ENCODE data around the gene PCYT1B.
A peak's percentile ranks its signal among the peaks of the same experiment; 100 is the strongest.
"Not testable (repeated sequence)": the region's sequence is repeated elsewhere in the genome, so short reads cannot be mapped to it uniquely, and the experiment has no call there.

PCYT1B gene

DNA sequence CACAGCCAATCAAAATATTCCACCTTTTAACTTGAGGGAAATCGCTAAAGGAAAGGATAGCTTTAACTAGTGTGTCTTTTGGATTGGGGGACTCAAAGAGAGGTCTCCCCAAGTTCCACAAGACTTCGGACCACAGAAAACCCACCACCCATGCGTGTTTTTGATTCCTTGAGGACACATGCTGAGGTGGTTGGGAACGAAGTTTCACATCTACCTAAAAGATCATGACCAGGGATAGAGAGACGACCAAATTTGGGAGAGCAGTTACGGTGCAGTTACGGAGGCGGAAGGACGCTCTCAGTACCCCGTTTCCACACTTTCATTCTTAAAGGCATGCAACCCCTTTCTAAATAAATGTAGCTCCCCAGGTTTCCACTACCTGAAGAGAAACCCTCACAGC lies 1.1 kb downstream of the PCYT1B start:
- DNase-seq = no peak

DNA sequence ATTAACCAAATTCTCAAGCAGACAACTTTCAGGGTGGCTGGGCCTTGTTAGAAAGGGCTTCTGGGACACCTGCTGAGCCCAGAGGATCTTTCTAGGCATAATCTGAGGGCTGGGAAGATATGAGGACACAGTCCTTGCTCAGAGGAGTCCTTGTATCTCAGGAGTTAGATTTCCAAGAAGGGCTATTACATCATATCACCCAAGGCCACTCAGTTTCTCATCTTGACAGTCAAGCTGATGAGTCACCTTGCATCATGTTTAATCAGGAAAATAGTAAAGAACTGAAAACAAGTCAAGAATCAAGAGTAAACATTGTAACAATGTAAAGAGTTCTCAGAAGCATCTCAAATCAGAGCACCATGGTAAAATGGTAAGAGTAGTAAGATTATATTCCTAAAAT lies 4.0 kb downstream of the PCYT1B start:
- no peak for DNase-seq

DNA sequence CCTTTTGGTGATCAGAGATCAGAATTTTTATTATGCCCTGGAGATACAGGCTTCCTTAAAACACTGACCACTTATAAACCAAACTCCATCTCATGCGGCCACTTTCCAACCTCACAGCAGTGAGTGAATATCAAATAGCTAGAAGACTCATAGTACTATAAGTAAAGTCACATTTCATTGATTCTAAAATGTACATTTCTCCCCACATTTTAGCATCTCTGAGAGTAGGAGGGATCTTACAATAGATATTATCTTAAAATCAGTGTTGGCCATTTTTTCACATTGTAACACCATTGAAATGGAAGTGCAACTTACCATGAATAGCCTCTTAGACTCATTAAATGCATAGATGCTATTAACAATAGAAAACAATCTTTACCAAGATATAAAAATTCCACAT lies 17.4 kb downstream of the PCYT1B start:
- DNase-seq = no peak

DNA sequence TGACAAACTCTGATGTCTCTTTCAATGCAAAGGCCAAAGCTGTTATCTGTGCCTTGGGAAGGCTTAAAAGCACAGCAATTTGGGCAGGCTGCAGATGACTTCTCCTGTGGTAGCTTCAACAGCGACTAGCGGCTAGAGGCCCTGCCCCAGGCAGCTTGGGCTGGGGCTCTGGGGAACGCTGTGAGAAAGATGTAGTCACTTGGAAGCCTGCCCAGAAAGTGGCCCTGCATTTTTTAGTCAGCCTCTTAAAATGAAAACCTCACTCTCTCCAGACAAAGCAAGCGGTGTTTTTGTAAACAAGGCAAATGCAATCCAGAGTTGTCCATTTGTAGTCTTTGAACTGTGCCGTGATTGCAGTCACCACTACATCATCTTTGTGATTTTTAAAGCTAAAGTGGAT lies 27.5 kb downstream of the PCYT1B start:
- peak in 41 of 56 donors; percentile 0 to 53 (median 5) for DNase-seq

DNA sequence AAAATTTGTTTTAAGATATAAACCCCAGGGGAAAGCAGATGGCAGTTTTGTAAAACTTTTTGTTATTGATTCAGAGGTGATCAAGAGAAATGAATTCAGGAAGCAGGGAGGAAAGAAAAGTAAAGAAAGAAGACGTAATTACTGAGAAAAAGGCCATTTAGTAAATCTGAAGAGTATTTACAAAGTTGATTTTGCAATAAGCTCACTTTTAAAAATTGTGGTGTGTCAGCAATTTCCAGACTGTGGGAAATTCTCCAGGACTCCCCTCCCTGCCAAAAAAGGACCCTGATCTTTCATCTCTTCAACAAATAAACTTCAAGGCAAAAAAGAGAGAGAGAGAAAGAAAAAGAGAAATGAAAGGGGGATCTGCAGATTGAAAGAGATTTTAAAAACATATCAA lies 36.6 kb downstream of the PCYT1B start:
- DNase-seq = no peak

DNA sequence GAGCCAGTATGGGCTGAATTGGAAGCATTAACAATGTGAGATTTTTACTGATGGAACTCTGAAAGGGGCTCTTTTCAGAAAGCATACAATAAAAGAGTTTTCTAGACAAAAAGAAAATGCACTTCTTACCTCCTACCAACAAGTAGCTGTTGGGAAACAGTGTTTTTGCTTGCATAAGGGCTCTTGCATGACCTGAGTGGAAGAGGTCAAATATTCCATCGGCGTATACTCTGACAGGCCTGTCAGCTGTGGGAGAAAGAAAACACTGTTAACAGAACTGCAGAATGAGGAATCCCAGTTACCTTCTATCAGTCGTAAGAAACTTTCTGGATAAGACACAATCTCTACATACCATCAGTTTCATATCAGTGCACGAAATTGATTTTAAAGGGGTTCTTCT lies 39.5 kb downstream of the PCYT1B start:
- no peak for DNase-seq

DNA sequence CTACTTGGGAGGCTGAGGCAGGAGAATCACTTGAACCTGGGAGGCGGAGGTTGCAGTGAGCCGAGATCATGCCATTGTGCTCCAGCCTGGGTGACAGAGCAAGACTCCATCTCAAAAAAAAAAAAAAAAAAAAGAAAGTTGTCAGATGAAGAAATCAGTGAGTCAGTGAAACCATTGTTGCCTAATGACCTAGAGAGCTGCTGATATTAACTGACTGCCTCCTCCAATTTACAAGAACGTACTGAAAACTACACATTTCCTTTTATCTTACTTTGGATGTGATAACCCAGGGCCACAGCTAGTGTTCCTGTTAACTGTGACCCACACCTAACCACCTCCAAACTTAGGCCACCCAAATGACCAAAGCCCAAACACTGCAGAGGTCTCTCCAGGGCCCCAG lies 41.2 kb downstream of the PCYT1B start:
- DNase-seq = not testable (repeated sequence)

DNA sequence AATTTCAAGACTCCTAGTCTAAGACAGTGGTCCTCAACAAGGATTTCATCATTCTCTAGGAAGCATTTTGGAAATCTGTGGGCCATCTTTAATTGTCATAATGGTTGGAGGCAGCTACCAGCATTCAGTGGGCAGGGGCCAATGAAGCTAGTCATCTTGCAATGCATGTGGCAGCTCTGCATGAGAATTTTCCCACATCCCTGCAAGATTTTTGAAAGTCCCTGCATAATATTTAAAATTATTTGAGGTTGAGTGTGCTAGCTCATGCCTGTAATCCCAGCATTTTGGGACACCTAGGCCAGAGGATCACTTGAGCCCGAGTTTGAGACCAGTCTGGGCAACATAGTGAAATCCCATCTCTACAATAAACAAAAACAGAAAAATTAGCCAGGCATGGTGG lies 44.0 kb downstream of the PCYT1B start:
- DNase-seq = no peak

DNA sequence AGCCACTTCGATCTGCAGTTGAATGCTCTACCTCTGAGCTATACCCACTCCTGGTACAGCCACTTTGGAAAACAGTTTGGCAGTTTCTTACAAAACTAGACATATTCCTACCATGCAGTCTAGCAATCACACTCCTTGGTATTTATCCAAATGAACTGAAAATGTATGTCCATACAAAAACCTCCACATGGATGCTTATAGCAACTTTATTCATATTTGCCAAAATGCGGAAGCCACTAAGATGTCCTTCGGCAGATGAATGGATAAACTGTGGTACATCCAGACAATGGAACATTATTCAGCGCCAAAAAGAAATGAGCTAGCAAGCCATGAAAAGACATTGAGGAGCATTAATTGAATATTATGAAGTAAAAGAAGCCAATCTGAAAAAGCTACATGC lies 45.3 kb downstream of the PCYT1B start:
- DNase-seq = no peak

DNA sequence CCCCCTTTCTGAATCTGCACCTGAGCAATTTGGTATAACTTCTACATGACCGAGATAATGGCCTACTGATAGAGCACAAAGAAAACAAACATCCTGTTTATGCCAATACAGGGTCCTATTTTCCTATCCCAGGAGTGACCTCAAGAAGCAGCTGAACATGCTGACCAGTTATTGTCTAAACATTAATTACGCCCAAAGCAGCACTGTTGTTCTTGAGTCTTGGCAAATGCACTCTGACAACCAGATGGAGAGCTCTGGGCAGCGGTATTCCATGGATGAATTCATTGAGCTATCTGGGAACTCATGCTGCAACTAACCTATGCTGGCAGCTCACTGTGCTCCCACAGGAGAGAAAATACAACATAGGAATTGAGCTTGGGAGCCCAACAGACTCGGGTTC lies 52.6 kb downstream of the PCYT1B start:
- DNase-seq = peak in 14 of 56 donors; percentile 0 to 20 (median 3)

DNA sequence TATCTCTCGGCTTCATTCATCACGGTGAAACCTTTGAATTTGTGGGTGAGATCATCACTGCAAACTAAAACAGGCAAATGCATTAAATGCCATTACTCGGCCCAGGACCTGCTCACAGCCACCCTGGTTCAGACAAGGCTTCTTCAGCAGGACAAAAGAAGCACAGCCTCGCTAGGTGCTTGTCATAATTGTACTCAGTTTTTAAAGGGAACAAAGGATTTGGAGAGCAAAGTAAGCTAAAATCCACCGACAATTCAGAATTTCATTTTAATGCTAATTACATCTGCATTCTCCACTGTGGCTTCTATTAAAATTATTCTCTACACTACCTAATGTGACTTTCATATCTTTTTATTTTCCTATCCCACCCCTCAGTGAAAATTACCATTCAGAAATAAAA lies 57.0 kb downstream of the PCYT1B start:
- no peak for DNase-seq

DNA sequence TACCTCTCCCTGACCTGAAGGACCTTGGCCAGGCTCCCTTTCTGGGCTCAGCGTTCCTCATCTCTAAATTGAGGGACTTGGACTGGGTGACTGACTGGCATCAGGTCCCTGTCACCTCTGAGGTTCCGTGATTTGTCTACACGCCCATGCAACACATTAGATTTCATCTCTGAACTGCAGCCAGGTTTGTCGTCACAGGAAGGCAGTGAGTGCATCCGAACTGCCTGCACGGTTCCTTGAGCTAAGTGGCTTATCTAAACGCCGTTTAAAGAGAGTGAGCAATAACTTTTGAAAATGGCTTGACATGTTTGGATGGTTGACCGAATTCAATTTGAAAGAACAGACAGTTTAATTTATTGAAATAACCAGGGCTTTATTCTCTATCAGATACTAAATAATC lies 70.1 kb downstream of the PCYT1B start:
- DNase-seq = peak in 3 of 56 donors; percentile 0 to 13 (median 0)

DNA sequence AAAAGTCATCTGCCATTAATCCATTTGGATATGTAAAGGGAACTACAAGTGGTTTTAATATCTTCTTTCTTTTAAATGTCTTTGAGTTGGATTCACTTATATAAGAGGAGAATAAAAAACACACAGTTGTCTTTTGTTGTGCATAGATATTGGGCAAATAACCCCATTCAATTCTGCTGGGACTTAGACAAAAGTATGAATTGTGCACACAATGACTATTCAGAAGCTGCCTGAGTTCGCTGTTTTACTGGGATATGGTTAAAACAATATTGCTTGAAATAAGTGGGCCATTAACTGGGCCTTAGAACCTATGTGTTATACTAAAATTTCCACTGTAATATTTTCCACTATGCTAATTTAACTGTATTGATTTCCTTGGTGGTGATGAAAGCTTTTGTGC lies 71.7 kb downstream of the PCYT1B start:
- no peak for DNase-seq

DNA sequence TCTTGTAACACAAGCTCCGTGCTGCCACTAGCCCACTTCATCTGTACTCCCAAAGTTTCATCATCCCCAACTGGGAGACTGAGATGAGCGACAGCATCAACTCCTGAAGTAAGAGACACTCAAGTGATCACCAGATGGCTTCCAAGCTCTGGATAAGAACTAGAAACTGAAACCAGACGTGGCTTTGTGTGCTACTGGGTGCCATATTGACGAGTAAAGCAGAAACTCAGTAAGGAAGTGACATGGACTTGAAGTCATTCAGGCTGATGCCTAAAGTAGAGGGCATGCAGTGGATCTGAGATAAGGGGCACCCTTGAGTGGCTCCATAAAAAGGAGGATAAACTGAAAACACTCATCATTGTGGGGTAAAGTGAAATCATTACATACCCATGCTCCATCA lies 72.4 kb downstream of the PCYT1B start:
- DNase-seq = no peak

DNA sequence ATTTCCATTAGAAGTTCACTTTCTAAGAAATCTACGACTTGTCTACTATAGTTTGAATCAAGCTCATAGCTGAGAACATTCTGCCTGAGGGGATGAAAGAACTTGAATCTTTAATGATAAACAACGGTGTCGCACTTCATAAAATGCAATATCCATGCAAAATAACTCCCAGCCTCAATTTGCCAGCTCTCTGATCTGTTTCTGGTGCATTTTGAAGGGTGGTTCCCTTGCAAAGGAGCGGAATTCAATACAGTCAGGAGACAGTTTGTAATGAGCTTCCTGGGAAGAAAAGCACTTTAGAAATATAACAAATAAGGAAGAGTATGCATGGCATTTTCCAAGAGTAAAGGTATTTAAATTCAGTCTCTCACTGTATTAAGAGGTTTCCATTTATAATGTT lies 80.0 kb downstream of the PCYT1B start:
- no peak for DNase-seq

DNA sequence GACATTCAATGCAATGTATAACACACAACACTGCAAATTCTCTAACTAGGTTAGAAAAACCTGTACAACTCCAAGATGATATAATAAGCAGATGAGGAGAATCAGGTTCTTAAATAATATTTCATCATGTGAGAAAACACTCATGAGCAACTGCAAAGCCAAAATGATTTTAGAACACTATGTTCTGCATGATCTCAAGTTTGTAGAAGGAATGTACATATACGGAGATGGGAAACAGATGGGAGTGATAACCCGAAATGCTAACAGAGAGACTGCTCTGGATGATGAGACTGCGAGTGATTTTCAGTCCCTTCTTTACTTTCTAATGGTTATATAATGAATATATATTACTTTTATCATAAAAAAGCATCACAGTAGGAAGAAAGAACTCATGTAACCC lies 80.9 kb downstream of the PCYT1B start:
- no peak for DNase-seq

DNA sequence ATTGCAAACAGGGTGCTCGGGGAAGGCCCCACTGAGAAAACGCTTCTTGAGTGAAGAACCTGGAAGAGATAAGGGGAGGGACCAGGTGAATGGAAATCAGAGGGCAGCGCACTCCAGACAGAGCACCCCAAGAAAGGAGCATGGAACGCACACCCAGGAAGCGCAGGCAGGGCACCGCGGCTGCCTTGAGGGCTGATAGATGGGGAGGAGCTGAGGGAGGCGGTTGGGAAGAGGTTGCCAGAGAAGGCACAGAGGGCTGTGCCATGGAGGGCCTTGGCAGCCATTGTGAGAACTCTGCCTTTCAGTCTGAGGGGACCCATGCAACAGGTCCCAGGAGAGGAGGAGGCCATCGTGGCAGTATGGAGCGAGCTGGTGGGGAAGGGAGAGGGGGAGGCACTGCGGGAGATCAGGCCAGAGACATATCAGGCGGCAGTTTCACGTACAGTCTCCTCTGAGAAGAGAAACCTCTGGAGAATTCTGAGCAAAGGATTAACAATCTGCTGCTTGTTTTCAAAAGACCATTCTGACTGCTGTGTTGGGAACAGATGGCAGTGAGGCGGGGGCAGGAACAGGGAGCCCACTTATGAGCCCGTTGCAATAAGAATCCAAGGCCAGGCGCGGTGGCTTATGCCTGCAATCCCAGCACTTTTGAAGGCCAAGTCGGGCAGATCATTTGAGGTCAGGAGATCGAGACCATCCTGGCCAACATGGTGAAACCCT lies 83.7 kb downstream of the PCYT1B start:
- DNase-seq = peak in 13 of 56 donors; percentile 0 to 35 (median 3)

DNA sequence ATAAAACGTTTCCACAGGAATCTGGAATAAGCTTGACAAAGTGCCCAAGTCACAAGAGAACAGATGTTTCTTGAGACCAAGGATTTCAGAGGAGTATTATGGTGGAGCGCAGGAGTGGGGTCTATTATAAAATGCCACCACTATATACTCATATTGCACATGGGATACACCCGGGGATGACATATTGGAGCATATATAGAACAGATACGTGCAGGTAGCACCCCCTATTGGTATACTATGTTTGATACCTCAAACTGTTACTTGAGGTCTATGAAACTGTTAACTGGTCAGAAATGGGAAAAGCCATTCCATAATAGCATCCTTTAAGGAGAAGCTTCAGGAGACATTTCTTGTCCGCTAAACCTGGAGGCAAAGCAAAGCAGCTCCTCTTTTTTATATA lies 86.0 kb downstream of the PCYT1B start:
- DNase-seq = no peak

DNA sequence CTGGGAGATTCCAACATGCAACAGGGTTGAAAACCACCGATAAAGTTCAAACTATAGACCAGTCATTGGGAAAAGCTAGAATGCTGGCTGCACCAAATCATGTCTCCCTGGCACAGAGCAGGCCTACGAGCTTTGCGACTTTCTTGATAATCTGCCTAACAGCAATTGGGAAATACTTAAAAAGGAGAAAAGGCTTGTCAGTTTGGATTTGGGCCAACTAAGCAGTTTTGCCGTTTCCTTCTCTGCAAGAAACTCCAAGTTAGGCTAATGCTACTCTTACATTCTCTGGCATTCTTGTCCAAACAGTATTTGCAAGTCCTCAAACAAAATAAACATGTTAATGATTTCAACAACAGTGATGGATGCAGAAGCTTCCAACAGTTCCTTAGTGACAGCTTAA lies 94.1 kb downstream of the PCYT1B start:
- peak in 1 of 56 donors; percentile 0 for DNase-seq

DNA sequence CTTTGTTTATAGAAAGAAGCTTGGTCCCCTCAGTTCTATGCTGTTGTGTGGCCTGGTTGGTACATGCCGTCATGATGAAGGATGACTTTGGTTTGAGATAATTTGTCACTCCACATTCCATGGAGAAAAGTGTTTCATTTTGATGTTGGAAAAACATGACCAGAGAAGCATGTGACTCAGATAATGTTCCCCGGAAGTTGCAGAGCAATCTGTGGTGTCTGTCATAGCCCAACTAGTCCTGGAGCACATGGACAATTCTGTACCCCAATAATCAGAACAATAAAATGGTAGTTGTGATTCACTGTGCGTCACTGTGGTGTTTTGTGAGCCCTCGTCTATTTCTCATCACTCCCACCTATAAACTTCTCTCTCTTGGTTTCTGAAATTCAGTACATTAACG lies 97.0 kb downstream of the PCYT1B start:
- DNase-seq = no peak

DNA sequence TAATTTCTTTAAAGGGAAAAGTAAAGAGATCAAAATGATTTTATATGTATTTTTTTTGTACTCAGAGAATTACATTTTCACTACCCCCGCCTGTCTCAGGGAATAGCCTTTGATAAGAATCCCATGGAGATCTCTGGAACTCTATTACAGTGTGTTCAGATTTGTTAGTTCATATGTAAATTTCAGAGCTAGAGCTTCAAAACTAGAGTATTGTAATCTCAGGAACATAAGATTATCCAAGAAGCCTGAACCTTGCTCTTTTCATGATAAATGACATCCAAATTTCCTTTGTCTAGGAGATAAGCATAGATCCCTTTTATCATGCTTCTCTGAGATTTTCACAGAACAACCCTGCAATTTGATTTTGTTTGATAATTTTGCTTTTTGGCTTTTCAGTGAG lies 99.2 kb downstream of the PCYT1B start:
- no peak for DNase-seq

DNA sequence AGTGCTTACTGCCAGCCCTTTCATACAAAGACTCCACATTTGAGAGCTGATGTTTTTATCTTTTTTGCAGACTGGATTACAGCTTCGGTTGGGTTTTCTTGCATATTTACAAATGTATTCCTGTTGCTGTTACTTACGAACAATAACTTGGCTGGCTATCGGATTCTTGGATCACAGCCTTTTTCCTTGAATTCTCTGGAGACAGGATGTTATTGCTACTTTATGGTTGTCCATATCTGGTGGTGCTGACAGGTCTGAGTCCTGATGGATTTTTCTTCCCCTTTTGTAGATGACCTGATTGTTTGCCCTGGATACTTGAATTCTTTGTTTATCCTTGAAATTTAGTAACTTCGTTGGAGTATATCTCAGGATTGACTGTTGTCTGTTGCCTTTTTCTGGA lies 104.4 kb downstream of the PCYT1B start:
- no peak for DNase-seq

DNA sequence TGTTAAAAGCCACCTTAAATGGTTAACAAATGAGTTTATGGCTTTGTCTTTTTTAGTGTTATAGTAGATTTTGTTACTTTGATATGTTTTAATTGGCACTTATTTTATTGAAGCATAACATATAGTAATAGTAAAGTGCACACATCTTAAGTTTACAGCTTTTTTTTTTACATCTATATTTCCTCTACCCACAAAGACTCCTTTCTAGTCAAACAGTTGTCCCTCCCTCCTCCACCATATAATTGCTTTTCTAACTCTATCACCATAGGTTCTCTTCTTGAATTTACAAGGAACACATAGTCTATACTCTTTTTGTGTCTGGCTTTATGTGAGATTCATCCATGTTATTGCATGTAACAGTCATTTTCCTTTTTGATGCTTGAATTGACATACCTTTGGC lies 110.6 kb downstream of the PCYT1B start:
- no peak for DNase-seq

DNA sequence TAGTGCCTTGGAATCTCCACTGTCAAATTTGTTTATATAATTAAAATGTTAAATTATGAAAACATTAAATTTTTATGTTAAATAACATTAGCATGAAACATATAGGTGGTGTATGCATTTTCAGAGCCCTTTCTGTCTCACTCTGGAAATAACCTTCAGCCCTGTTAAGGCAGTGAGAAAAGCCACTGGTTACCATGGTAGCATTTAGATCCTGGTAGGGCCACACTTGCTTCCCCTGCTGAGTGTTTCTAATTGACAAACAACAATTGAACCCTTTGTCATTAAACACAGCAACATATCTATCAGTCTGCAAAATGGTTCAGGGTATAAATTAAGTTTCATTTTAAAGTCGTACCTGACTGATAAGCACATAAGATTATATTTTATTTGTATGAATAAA lies 118.5 kb downstream of the PCYT1B start:
- no peak for DNase-seq
